GM21526 (cell line): ENCODE data around the gene WBP2.
"Not testable (repeated sequence)": the region's sequence is repeated elsewhere in the genome, so short reads cannot be mapped to it uniquely, and the experiment has no call there.

Experiments used
- ATAC-seq: cut with Tn5 transposase; IDR thresholded peaks from one replicate; pipeline ENCODE4 v1.9.1; 2021; ENCODE audit warnings: moderate library complexity; ENCODE audit not compliant: unreplicated experiment, low FRiP score

The WBP2 gene

DNA sequence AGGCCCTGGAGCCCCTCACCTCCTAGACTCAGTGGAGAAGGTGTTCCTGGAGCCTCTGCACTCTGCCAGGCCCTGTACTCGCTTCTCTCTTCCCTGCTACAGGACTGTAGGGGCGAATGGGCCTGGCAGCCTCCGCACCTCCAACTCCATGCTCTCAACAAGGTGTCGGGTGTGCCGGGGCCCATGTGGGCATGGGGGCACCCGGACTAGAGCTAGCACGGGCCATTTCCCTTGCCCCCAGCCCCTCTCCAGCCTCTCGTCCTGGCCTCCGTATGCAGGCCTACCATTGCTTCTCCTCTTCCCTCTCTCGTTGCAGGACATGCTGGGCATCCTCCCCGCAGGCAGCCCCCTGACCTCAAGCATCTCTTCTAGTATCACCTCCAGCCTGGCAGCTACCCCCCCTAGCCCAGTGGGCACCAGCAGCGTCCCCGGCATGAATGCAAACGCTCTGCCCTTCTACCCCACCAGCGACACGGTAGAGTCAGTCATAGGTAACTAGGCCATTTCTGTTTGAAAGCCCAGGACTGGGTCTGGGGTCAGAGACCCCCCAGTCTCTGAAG is 36.7 kb downstream of the WBP2 start:
- no peak for ATAC-seq

GRCh38 chr17:75817571-75817970 is 37.6 kb downstream of the WBP2 start:
- ATAC-seq, result no peak

- no peak for ATAC-seq
Measured at GRCh38 chr17:75816693-75817092, 38.4 kb downstream of the WBP2 start.

GRCh38 chr17:75815399-75815798 is 39.7 kb downstream of the WBP2 start:
- ATAC-seq, result no peak

GRCh38 chr17:75814900-75815373 is 40.2 kb downstream of the WBP2 start:
- no peak for ATAC-seq

DNA sequence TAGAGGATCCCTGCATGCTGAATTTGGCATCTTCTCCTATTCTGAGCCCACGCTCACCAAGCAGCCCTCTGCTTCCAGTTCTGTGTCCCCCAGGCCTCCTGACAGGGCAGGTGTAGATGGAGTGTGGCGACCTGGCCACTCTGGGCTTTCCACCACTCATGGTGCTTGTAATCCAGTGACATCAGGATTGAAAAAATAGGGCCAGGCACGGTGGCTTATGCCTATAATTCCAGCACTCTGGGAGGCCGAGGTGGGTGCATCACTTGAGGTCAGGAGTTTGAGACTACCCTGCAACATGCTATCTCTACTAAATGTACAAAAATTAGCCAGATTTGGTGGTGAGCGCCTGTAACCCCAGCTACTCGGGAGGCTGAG is 41.1 kb downstream of the WBP2 start:
- no peak for ATAC-seq

DNA sequence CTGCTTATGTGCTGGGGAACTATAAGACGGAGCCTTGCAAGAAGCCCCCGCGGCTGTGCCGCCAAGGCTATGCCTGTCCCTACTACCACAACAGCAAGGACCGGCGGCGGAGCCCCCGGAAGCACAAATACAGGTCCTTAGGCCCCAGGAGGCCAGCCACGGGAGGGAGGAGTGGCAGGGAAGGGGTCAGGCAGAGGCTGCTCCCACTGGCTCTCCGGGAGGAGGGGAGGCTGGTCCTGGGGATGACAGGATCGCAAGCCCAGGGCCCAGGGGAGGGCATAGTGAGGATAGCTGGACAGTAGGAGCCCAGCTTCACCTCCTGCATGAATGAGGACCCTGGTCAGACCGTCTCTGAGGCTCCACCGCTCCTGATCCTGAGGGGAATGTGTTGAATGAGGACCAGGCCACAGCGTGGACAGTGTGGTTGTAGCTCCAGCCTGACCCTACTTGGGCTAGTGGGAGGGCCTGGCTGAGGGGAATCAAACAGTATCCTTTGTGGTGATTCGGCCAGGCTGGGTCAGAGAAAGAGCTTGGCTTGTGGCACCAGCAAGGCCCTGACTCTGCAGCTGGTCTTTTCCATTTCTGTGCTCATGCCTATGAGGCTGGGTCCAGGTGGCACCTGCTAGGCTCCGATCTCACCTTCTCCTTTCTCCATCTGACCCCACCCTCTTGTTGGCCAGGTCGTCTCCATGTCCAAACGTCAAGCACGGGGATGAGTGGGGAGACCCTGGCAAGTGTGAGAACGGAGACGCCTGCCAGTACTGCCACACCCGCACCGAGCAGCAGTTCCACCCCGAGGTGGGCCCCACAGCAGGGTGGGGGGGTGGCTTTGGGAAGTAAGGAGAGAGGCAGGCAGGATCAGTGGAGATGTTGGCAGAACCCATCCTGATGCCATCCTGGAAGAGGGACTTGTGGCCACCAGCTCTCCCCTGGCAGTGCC is 41.8 kb downstream of the WBP2 start:
- ATAC-seq, result no peak

DNA sequence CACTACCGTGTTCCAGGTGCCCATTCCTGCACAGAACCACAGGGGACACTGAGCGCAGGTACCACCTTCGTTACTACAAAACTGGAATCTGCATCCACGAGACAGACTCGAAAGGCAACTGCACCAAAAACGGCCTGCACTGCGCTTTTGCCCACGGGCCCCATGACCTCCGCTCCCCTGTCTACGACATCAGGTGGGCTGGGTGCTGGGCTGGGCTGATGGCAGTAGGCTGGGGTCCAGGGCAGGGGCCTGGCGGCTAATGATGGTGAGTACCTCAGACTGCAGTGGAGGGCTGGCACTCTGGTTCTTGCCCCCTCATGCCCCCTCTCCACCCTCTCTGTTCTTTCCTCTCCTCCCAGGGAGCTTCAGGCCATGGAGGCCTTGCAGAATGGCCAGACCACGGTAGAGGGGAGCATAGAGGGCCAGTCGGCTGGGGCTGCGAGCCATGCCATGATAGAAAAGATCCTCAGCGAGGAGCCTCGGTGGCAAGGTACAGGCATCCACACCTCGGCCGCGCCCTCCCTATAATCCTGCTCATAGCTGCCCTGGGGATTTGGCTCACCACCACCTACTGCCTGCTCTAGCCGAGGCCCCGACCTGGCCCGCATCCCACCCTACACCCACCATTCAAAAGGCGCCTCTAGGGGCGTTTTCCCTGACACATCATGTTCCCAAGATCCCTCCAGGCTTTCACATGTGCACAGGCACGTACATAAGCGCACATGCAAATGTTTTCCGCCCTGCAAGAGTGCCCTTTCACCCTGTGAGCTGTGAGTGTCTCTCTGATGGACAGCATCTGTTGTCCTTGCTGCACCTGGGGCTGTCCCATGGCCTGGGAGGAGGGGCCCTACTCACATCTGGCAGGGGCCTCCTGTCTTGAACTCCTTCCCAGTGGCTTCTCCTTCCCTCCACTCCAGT is 42.8 kb downstream of the WBP2 start:
- no peak for ATAC-seq

- ATAC-seq, result no peak
Measured at GRCh38 chr17:75811174-75811573, 44.0 kb downstream of the WBP2 start.

DNA sequence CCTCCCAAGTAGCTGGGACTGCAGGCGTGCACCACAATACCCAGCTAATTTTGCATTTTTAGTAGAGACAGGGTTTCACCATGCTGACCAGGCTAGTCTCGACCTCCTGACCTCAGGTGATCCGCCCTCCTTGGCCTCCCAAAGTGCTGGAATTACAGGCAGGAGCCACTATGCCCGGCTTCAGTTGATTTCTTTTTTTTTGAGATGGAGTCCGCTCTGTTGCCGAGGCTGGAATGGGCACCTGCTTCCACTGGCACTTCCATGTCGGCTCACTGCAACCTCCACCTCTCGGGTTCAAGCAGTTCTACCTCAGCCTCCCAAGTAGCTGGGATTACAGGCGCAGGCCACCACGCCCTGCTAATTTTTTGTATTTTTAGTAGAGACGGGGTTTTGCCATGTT is 44.4 kb downstream of the WBP2 start:
- ATAC-seq, result not testable (repeated sequence)

- no peak for ATAC-seq
Measured at GRCh38 chr17:75810216-75810615, 44.9 kb downstream of the WBP2 start.

DNA sequence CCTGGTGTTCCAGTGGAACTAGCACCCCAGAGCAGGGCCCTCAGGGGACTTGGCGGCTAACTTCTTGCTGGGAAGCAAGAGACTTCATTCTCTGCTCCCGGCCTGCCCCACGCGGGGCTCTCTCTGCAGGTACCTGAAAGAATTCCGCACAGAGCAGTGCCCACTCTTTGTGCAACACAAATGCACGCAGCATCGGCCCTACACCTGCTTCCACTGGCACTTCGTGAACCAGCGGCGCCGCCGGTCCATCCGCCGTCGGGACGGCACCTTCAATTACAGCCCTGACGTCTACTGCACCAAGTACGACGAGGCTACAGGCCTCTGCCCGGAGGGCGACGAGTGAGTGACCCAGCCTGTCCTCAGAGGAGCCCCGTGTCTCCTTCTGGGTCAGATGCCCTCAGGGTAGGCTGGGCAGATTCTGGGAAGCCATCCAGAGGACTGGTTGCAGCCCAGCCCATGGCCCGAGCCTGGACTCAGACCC is 45.5 kb downstream of the WBP2 start:
- ATAC-seq, result no peak

GRCh38 chr17:75808905-75809621 is 46.1 kb downstream of the WBP2 start:
- no peak for ATAC-seq

DNA sequence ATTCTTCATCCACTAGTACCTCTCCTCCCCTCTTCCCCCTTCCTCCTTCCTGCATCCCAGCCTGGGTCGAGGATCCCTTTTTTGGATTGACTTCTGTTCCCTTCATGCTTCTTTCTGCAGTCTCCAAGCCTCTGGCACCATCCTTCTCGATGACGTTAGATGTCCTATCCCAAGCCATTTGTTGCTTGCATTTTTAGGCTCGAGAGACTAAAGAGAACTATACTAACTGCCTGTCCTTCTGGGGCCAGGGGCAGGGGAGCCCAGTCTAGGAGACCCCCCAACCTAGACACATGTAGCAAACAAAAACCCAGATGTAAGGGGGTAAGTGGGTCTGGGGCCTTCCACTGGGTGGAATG is 46.6 kb downstream of the WBP2 start:
- ATAC-seq, result no peak

GRCh38 chr17:75807861-75808260 is 47.3 kb downstream of the WBP2 start:
- ATAC-seq, result no peak

DNA sequence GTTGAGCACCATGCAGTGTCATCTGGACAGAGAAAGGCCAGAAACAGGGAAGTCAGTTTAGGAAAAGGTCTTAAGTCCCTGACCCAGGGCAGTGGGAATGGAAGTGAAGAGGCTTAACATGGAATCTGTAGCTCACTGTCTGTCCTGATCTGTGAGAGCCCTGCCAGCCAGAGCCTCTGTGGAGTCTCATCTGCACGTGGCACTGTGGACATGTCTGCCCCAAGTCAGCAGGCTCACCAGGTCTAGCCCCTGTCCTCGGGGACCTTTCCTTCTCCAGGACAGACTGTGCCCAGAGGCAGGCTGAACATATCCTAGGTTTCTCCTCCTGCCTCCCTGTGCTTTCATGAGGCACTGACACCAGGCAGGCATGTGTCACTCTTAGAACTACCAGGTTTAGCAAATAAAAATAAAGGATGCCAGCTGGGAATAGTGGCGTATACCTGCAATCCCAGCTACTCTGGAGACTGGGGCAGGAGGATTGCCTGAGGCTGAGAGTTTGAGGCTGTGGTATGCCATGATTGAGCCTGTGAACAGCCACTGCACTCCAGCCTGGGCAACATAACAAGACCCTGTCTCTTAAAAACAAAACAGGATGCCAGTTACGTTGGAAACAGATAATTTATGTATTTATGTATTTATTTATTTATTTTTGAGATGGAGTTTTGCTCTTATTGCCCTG is 48.2 kb downstream of the WBP2 start:
- no peak for ATAC-seq

GRCh38 chr17:75803883-75804282 is 51.3 kb downstream of the WBP2 start:
- no peak for ATAC-seq

DNA sequence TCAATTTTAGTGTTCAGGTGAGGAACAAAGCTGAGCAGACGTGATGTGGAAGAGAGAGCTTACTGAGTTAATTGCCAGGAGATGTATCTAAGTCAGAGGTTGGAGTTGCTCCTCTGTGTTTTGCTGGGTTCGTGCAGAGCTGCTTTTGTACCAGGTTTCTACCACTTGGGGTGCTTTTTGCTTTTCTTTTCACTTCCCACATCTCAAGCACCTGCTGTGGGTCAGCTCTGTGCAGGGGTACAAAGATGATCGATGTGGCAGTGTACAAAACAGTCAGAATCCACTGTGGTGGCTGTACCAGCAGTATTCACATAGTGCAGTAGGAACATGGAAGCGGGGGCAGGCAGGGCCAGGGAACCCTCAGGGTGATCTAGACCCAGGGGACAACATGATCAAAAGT is 55.7 kb downstream of the WBP2 start:
- no peak for ATAC-seq

DNA sequence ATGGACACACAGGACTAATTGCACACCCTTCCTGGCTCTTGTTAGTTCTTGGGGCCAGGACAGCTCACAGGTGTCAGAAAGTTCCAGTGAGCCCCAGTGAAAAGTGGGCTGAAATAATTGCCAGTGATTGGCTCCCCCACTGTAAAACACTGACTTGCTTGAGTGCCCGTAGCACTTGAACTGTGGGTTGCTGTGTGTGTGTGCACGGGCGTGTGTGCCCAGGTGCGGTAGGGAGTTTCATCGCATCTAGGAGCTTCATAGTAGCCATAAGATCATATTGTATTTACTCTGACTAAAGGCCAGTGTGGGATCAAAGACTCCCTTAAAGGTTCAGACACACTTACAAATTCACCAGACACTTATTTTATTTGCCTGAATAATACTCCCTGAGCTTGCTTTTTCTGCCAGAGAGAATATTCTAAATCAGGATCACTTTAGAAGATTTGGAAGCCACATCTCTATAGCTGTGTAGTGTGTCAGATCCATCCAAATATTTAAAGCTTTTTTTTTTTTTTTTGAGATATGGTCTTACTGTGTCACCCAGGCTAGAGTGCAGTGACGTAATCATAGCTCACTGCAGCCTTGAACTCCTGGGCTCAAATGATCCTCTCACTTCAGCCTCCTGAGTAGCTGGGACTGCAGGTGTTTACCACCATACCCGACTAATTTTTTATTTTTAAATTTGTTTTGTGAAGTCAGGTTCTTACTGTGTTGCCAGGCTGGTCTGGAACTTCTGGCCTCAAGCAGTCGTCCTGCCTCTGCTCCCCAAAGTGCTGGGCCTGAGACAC is 59.1 kb downstream of the WBP2 start:
- ATAC-seq, result no peak
